ENCODE data around the gene CCL17.
A peak's percentile ranks its signal among the peaks of the same experiment; 100 is the strongest.

Gene CCL17

GRCh38 chr16:57462978-57463362, 58.4 kb downstream of the CCL17 start:
- H3K36me3 Mint-ChIP-seq (ENCODE audit: low read depth), result peaks cover 54% of the 10 kb centered on the region
- peak overlapping the region; percentile 100 for H3K4me3 Mint-ChIP-seq
- peaks cover 35% of the 10 kb centered on the region for H3K4me1 Mint-ChIP-seq (ENCODE audit: low read depth)
- no peaks in the 10 kb centered on the region for H3K9me3 Mint-ChIP-seq
- no peaks in the 10 kb centered on the region for H3K27me3 Mint-ChIP-seq
- H3K27ac Mint-ChIP-seq, result peak overlapping the region; percentile 100

- H3K9me3 Mint-ChIP-seq, result no peaks in the 10 kb centered on the region
- H3K4me3 Mint-ChIP-seq, result no peak overlapping the region
- H3K4me1 Mint-ChIP-seq (ENCODE audit: low read depth), result peaks cover 35% of the 10 kb centered on the region
- peaks cover 65% of the 10 kb centered on the region for H3K36me3 Mint-ChIP-seq (ENCODE audit: low read depth)
- peak overlapping the region; percentile 68 for H3K27ac Mint-ChIP-seq
- H3K27me3 Mint-ChIP-seq, result no peaks in the 10 kb centered on the region
These were observed 60.0 kb downstream of the CCL17 start for GRCh38 chr16:57464523-57464922.
